Stimulated activated memory B cell treated with anti-CD40 and anti-IgM and Interleukin-4, amounts not matched to agents 10 μg/mL and 1 μg/mL and 100 μg/mL, for 72 hours (primary cell): ENCODE results near the gene BCAP31.
"Not testable (repeated sequence)": the region's sequence is repeated elsewhere in the genome, so short reads cannot be mapped to it uniquely, and the experiment has no call there.

Experiments
- ATAC-seq: fragments of 150-1000 bp; cut with Tn5 transposase; 2 replicates; pipeline ENCODE4 v1.10.0; 2021
- H3K27ac Mint-ChIP-seq: one replicate; pipeline ENCODE4 v1.8.0; 2022; ENCODE audit warnings: mild to moderate bottlenecking, mixed read lengths
- H3K27me3 Mint-ChIP-seq: one replicate; pipeline ENCODE4 v1.8.0; 2022; ENCODE audit warnings: mixed read lengths
- H3K36me3 Mint-ChIP-seq: one replicate; pipeline ENCODE4 v1.8.0; 2022; ENCODE audit warnings: mixed read lengths
- H3K4me1 Mint-ChIP-seq: one replicate; pipeline ENCODE4 v1.8.0; 2022; ENCODE audit warnings: mixed read lengths
- H3K4me3 Mint-ChIP-seq: one replicate; pipeline ENCODE4 v1.8.0; 2022; ENCODE audit warnings: mild to moderate bottlenecking, moderate library complexity, mixed read lengths
- H3K9me3 Mint-ChIP-seq: one replicate; pipeline ENCODE4 v1.8.0; 2022; ENCODE audit warnings: mixed read lengths

The BCAP31 gene

GRCh38 chrX:153688506-153688905 lies 35.7 kb downstream of the BCAP31 start:
- H3K36me3 Mint-ChIP-seq = no peaks in the 10 kb centered on the region
- H3K9me3 Mint-ChIP-seq = no peaks in the 10 kb centered on the region
- no peak overlapping the region for H3K27ac Mint-ChIP-seq
- H3K4me1 Mint-ChIP-seq = peaks cover 6% of the 10 kb centered on the region
- H3K27me3 Mint-ChIP-seq = peaks cover 18% of the 10 kb centered on the region
- peak; percentile 21 for ATAC-seq
- no peak overlapping the region for H3K4me3 Mint-ChIP-seq

- Mint-ChIP-seq H3K9me3 (no peaks in the 10 kb centered on the region), H3K4me3 (no peak overlapping the region), H3K27ac (no peak overlapping the region), H3K27me3 (peaks cover 18% of the 10 kb centered on the region), H3K4me1 (peaks cover 6% of the 10 kb centered on the region), H3K36me3 (no peaks in the 10 kb centered on the region)
- peak; percentile 9 for ATAC-seq
These were observed 36.1 kb downstream of the BCAP31 start for GRCh38 chrX:153688071-153688470.

- H3K4me3 Mint-ChIP-seq = peak within 1 kb of the TSS; percentile 90
- peaks cover 6% of the 10 kb centered on the region for H3K4me1 Mint-ChIP-seq
- no peaks in the 10 kb centered on the region for H3K36me3 Mint-ChIP-seq
- peaks cover 18% of the 10 kb centered on the region for H3K27me3 Mint-ChIP-seq
- H3K9me3 Mint-ChIP-seq = no peaks in the 10 kb centered on the region
- peak within 1 kb of the TSS; percentile 62 for H3K27ac Mint-ChIP-seq
- peak; percentile 27 for ATAC-seq
These were observed 36.8 kb downstream of the BCAP31 start, which contains the start of gene SLC6A8 for GRCh38 chrX:153687121-153688039. Gene SLC6A8 (plus strand): TSS chrX:153687926. CDS start chrX:153688575, 649 bp downstream.

- ATAC-seq = no peak
- Mint-ChIP-seq H3K4me1 (peaks cover 6% of the 10 kb centered on the region), H3K27ac (no peak overlapping the region), H3K27me3 (peaks cover 18% of the 10 kb centered on the region), H3K36me3 (no peaks in the 10 kb centered on the region), H3K4me3 (peak overlapping the region; percentile 15), H3K9me3 (no peaks in the 10 kb centered on the region)
These were observed 37.5 kb downstream of the BCAP31 start for GRCh38 chrX:153686711-153687110.

- Mint-ChIP-seq H3K27me3 (peaks cover 18% of the 10 kb centered on the region), H3K4me3 (no peak overlapping the region), H3K4me1 (peaks cover 6% of the 10 kb centered on the region), H3K27ac (no peak overlapping the region), H3K36me3 (no peaks in the 10 kb centered on the region), H3K9me3 (no peaks in the 10 kb centered on the region)
- no peak for ATAC-seq
These were observed 38.2 kb downstream of the BCAP31 start for GRCh38 chrX:153685751-153686696.

GRCh38 chrX:153685156-153685536 lies 39.0 kb downstream of the BCAP31 start:
- Mint-ChIP-seq H3K36me3 (no peaks in the 10 kb centered on the region), H3K4me1 (peaks cover 6% of the 10 kb centered on the region), H3K4me3 (no peak overlapping the region), H3K9me3 (no peaks in the 10 kb centered on the region), H3K27ac (no peak overlapping the region), H3K27me3 (peaks cover 12% of the 10 kb centered on the region)
- no peak for ATAC-seq

GRCh38 chrX:153684467-153685155 lies 39.6 kb downstream of the BCAP31 start:
- Mint-ChIP-seq H3K36me3 (no peaks in the 10 kb centered on the region), H3K9me3 (no peaks in the 10 kb centered on the region), H3K4me3 (no peak overlapping the region), H3K4me1 (peaks cover 6% of the 10 kb centered on the region), H3K27me3 (peaks cover 8% of the 10 kb centered on the region), H3K27ac (no peak overlapping the region)
- no peak for ATAC-seq

GRCh38 chrX:153683486-153683885 lies 40.7 kb downstream of the BCAP31 start:
- H3K4me3 Mint-ChIP-seq, ATAC-seq, H3K27ac Mint-ChIP-seq, H3K36me3 Mint-ChIP-seq, H3K9me3 Mint-ChIP-seq, H3K4me1 Mint-ChIP-seq, H3K27me3 Mint-ChIP-seq: not testable (repeated sequence)

- Mint-ChIP-seq H3K4me1 (no peaks in the 10 kb centered on the region), H3K4me3 (no peak overlapping the region), H3K9me3 (no peaks in the 10 kb centered on the region), H3K27me3 (no peaks in the 10 kb centered on the region), H3K27ac (no peak overlapping the region), H3K36me3 (no peaks in the 10 kb centered on the region)
- no peak for ATAC-seq
These were observed 43.0 kb downstream of the BCAP31 start for GRCh38 chrX:153681175-153681574.

- no peaks in the 10 kb centered on the region for H3K36me3 Mint-ChIP-seq
- peak overlapping the region; percentile 30 for H3K4me3 Mint-ChIP-seq
- no peak for ATAC-seq
- peaks cover 40% of the 10 kb centered on the region for H3K27me3 Mint-ChIP-seq
- H3K27ac Mint-ChIP-seq = no peak overlapping the region
- no peaks in the 10 kb centered on the region for H3K9me3 Mint-ChIP-seq
- H3K4me1 Mint-ChIP-seq = peaks cover 8% of the 10 kb centered on the region
These were observed 49.9 kb downstream of the BCAP31 start for GRCh38 chrX:153674219-153674851.

GRCh38 chrX:153673428-153674218 lies 50.6 kb downstream of the BCAP31 start, which contains the start of gene PNCK:
Gene PNCK (minus strand): TSS chrX:153673813. CDS start chrX:153673076, 737 bp downstream.
- Mint-ChIP-seq H3K36me3 (no peaks in the 10 kb centered on the region), H3K27ac (no peak within 1 kb of the TSS), H3K4me1 (peaks cover 8% of the 10 kb centered on the region), H3K9me3 (no peaks in the 10 kb centered on the region), H3K27me3 (peaks cover 40% of the 10 kb centered on the region), H3K4me3 (peak within 1 kb of the TSS; percentile 30)
- no peak for ATAC-seq

- Mint-ChIP-seq H3K27ac (no peak overlapping the region), H3K4me3 (peak overlapping the region; percentile 24), H3K4me1 (peaks cover 13% of the 10 kb centered on the region), H3K27me3 (peaks cover 46% of the 10 kb centered on the region), H3K36me3 (no peaks in the 10 kb centered on the region), H3K9me3 (no peaks in the 10 kb centered on the region)
- ATAC-seq = no peak
These were observed 51.4 kb downstream of the BCAP31 start for GRCh38 chrX:153672531-153673427.
